Stimulated activated memory B cell treated with anti-CD40 and anti-IgM and Interleukin-4, amounts not matched to agents 10 μg/mL and 1 μg/mL and 100 μg/mL, for 72 hours (primary cell): ENCODE measurements around the gene NKIRAS1.

ENCODE experiments used
- ATAC-seq: fragments of 150-1000 bp; cut with Tn5 transposase; 2 replicates; pipeline ENCODE4 v1.10.0; 2021
- H3K27ac Mint-ChIP-seq: one replicate; pipeline ENCODE4 v1.8.0; 2022; ENCODE audit warnings: mild to moderate bottlenecking, mixed read lengths
- H3K27me3 Mint-ChIP-seq: one replicate; pipeline ENCODE4 v1.8.0; 2022; ENCODE audit warnings: mixed read lengths
- H3K36me3 Mint-ChIP-seq: one replicate; pipeline ENCODE4 v1.8.0; 2022; ENCODE audit warnings: mixed read lengths
- H3K4me1 Mint-ChIP-seq: one replicate; pipeline ENCODE4 v1.8.0; 2022; ENCODE audit warnings: mixed read lengths
- H3K4me3 Mint-ChIP-seq: one replicate; pipeline ENCODE4 v1.8.0; 2022; ENCODE audit warnings: mild to moderate bottlenecking, moderate library complexity, mixed read lengths
- H3K9me3 Mint-ChIP-seq: one replicate; pipeline ENCODE4 v1.8.0; 2022; ENCODE audit warnings: mixed read lengths

Gene NKIRAS1

GRCh38 chr3:23916886-23917678 lies at the start of gene NKIRAS1, which contains the start of gene RPL15:
Gene NKIRAS1 (minus strand): TSS chr3:23916990. CDS start chr3:23910904, 6,086 bp downstream.
Gene RPL15 (plus strand): TSS chr3:23917132. CDS start chr3:23917860, 728 bp downstream.
- Mint-ChIP-seq H3K4me3 (peak within 1 kb of the TSS; percentile 98), H3K27me3 (no peaks in the 10 kb centered on the region), H3K36me3 (peaks cover 46% of the 10 kb centered on the region), H3K27ac (peak within 1 kb of the TSS; percentile 99), H3K4me1 (peaks cover 47% of the 10 kb centered on the region), H3K9me3 (no peaks in the 10 kb centered on the region)
- ATAC-seq, result peak; percentile 98

GRCh38 chr3:23966328-23966727 lies 49.5 kb upstream of the NKIRAS1 start:
- no peak overlapping the region for H3K27ac Mint-ChIP-seq
- H3K4me3 Mint-ChIP-seq, result no peak overlapping the region
- ATAC-seq, result no peak
- no peaks in the 10 kb centered on the region for H3K9me3 Mint-ChIP-seq
- H3K4me1 Mint-ChIP-seq, result no peaks in the 10 kb centered on the region
- H3K27me3 Mint-ChIP-seq, result no peaks in the 10 kb centered on the region
- peaks cover 50% of the 10 kb centered on the region for H3K36me3 Mint-ChIP-seq

- H3K27ac Mint-ChIP-seq, result no peak overlapping the region
- H3K36me3 Mint-ChIP-seq, result peaks cover 47% of the 10 kb centered on the region
- no peak overlapping the region for H3K4me3 Mint-ChIP-seq
- no peak for ATAC-seq
- H3K27me3 Mint-ChIP-seq, result no peaks in the 10 kb centered on the region
- no peaks in the 10 kb centered on the region for H3K4me1 Mint-ChIP-seq
- no peaks in the 10 kb centered on the region for H3K9me3 Mint-ChIP-seq
These were observed 47.9 kb upstream of the NKIRAS1 start for GRCh38 chr3:23964537-23965235.

GRCh38 chr3:23961913-23962312 lies 45.1 kb upstream of the NKIRAS1 start:
- Mint-ChIP-seq H3K27ac (no peak overlapping the region), H3K4me3 (no peak overlapping the region), H3K9me3 (no peaks in the 10 kb centered on the region), H3K36me3 (peaks cover 42% of the 10 kb centered on the region), H3K27me3 (no peaks in the 10 kb centered on the region), H3K4me1 (peaks cover 7% of the 10 kb centered on the region)
- ATAC-seq, result no peak

GRCh38 chr3:23961066-23961465 lies 44.3 kb upstream of the NKIRAS1 start:
- Mint-ChIP-seq H3K4me1 (peaks cover 7% of the 10 kb centered on the region), H3K4me3 (no peak overlapping the region), H3K27me3 (no peaks in the 10 kb centered on the region), H3K36me3 (peaks cover 42% of the 10 kb centered on the region), H3K27ac (no peak overlapping the region), H3K9me3 (no peaks in the 10 kb centered on the region)
- ATAC-seq, result no peak

- Mint-ChIP-seq H3K4me3 (no peak overlapping the region), H3K4me1 (peaks cover 7% of the 10 kb centered on the region), H3K36me3 (peaks cover 38% of the 10 kb centered on the region), H3K27ac (no peak overlapping the region), H3K27me3 (no peaks in the 10 kb centered on the region), H3K9me3 (no peaks in the 10 kb centered on the region)
- ATAC-seq, result no peak
These were observed 43.9 kb upstream of the NKIRAS1 start for GRCh38 chr3:23960649-23961048.

GRCh38 chr3:23959135-23959900 lies 42.5 kb upstream of the NKIRAS1 start:
- Mint-ChIP-seq H3K9me3 (no peaks in the 10 kb centered on the region), H3K36me3 (peaks cover 38% of the 10 kb centered on the region), H3K27ac (peak overlapping the region; percentile 49), H3K27me3 (no peaks in the 10 kb centered on the region), H3K4me3 (no peak overlapping the region), H3K4me1 (peaks cover 17% of the 10 kb centered on the region)
- ATAC-seq, result no peak

GRCh38 chr3:23956701-23957100 lies 39.9 kb upstream of the NKIRAS1 start:
- H3K9me3 Mint-ChIP-seq, result no peaks in the 10 kb centered on the region
- no peak overlapping the region for H3K27ac Mint-ChIP-seq
- no peak overlapping the region for H3K4me3 Mint-ChIP-seq
- H3K4me1 Mint-ChIP-seq, result peaks cover 39% of the 10 kb centered on the region
- H3K27me3 Mint-ChIP-seq, result no peaks in the 10 kb centered on the region
- ATAC-seq, result no peak
- peaks cover 29% of the 10 kb centered on the region for H3K36me3 Mint-ChIP-seq

- Mint-ChIP-seq H3K27ac (no peak overlapping the region), H3K4me1 (peaks cover 61% of the 10 kb centered on the region), H3K9me3 (no peaks in the 10 kb centered on the region), H3K36me3 (peaks cover 18% of the 10 kb centered on the region), H3K27me3 (no peaks in the 10 kb centered on the region), H3K4me3 (no peak overlapping the region)
- ATAC-seq, result no peak
These were observed 37.4 kb upstream of the NKIRAS1 start for GRCh38 chr3:23954144-23954543.

- Mint-ChIP-seq H3K9me3 (no peaks in the 10 kb centered on the region), H3K27me3 (no peaks in the 10 kb centered on the region), H3K4me1 (peaks cover 59% of the 10 kb centered on the region), H3K4me3 (no peak overlapping the region), H3K36me3 (peaks cover 14% of the 10 kb centered on the region), H3K27ac (peak overlapping the region; percentile 71)
- ATAC-seq, result no peak
These were observed 36.7 kb upstream of the NKIRAS1 start for GRCh38 chr3:23953523-23953922.

GRCh38 chr3:23952646-23953045 lies 35.9 kb upstream of the NKIRAS1 start:
- peak overlapping the region; percentile 73 for H3K4me3 Mint-ChIP-seq
- peaks cover 68% of the 10 kb centered on the region for H3K4me1 Mint-ChIP-seq
- no peaks in the 10 kb centered on the region for H3K27me3 Mint-ChIP-seq
- peak; percentile 96 for ATAC-seq
- peaks cover 14% of the 10 kb centered on the region for H3K36me3 Mint-ChIP-seq
- H3K9me3 Mint-ChIP-seq, result no peaks in the 10 kb centered on the region
- H3K27ac Mint-ChIP-seq, result peak overlapping the region; percentile 71

- no peak for ATAC-seq
- Mint-ChIP-seq H3K27ac (peak overlapping the region; percentile 72), H3K36me3 (peaks cover 13% of the 10 kb centered on the region), H3K27me3 (no peaks in the 10 kb centered on the region), H3K4me1 (peaks cover 76% of the 10 kb centered on the region), H3K9me3 (no peaks in the 10 kb centered on the region), H3K4me3 (peak overlapping the region; percentile 40)
These were observed 33.5 kb upstream of the NKIRAS1 start for GRCh38 chr3:23950293-23950692.

- Mint-ChIP-seq H3K27me3 (no peaks in the 10 kb centered on the region), H3K4me3 (peak overlapping the region; percentile 40), H3K4me1 (peaks cover 71% of the 10 kb centered on the region), H3K36me3 (peaks cover 8% of the 10 kb centered on the region), H3K27ac (peak overlapping the region; percentile 72), H3K9me3 (no peaks in the 10 kb centered on the region)
- no peak for ATAC-seq
These were observed 33.0 kb upstream of the NKIRAS1 start for GRCh38 chr3:23949784-23950183.

- Mint-ChIP-seq H3K27ac (no peak overlapping the region), H3K9me3 (no peaks in the 10 kb centered on the region), H3K36me3 (peaks cover 5% of the 10 kb centered on the region), H3K4me1 (peaks cover 73% of the 10 kb centered on the region), H3K4me3 (no peak overlapping the region), H3K27me3 (no peaks in the 10 kb centered on the region)
- ATAC-seq, result no peak
These were observed 32.0 kb upstream of the NKIRAS1 start for GRCh38 chr3:23948761-23949160.
